ENCODE measurements around the gene TPR.

DNA sequence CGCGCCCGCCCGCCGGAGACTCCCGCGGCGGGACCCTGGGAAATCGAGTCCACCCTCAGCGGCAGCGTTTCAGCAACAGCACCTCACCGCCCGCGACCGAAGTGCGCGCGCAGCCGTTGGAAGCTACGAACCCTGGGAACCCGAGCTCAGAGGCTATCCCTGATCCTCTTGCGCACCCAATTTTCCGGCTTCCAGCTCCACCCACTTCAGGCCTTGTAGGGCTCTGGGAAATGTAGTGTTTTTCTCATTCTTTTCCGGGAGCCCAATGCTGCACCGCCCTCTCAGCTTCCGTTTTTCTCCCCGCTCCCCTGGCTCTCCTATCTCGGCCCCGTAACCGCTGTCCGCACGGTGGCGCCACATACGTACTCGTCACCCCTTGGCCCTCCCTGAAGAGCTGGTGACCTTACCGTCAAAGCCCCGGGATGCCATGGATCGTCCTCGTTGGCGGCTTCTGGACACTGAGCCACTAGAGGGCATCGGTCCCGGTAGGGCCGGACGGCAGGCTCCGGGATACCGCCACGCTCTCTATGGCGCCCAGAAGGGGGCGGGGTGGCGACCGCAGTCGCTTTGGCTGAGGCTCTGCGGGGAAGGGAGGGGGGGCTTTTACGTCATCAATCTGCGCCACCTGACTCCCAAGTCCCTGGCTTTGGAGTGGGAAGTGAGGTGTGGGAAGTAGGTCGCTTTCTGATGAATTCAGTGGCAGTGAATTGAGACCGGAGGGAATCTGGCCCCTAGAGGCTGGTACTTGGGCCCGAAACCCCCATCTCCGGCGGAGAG lies at the start of gene TPR, which contains the start of gene ODR4:
- TF ChIP-seq CTCF (conservative IDR thresholded peaks at IDR 0.05 in 1 of 2, IDR thresholded peaks at IDR 0.05 in 1 of 2; ENCODE audit: extremely low read depth in 1 of 2, insufficient read depth in 1 of 2, low read depth in 1 of 2, low read length in 2 of 2) (peak; percentile 85 to 87), EZH2 (IDR thresholded peaks at IDR 0.05; ENCODE audit: borderline replicate concordance, low read length) (no peak)

All from mammary epithelial cell (primary cell).